Measurements from ENCODE around the gene SPATA20.

Gene SPATA20

GRCh38 chr17:50514388-50514787, 32.6 kb upstream of the SPATA20 start:
- TF ChIP-seq CTCF (IDR thresholded peaks at IDR 0.05): no peak
- TF ChIP-seq ZFX (IDR thresholded peaks at IDR 0.05; ENCODE audit: borderline replicate concordance): no peak
- no peak overlapping the region for H3K27ac ChIP-seq

GRCh38 chr17:50514936-50515702, 31.9 kb upstream of the SPATA20 start:
- TF ChIP-seq CTCF (IDR thresholded peaks at IDR 0.05) (no peak), ZFX (IDR thresholded peaks at IDR 0.05; ENCODE audit: borderline replicate concordance) (no peak)
- H3K27ac ChIP-seq: no peak overlapping the region

GRCh38 chr17:50517011-50517410, 30.0 kb upstream of the SPATA20 start:
- TF ChIP-seq CTCF (IDR thresholded peaks at IDR 0.05) (no peak), ZFX (IDR thresholded peaks at IDR 0.05; ENCODE audit: borderline replicate concordance) (no peak)

GRCh38 chr17:50517504-50518383, 29.2 kb upstream of the SPATA20 start:
- no peak overlapping the region for H3K27ac ChIP-seq
- TF ChIP-seq ZFX (IDR thresholded peaks at IDR 0.05; ENCODE audit: borderline replicate concordance): no peak
- no peak for TF ChIP-seq CTCF (IDR thresholded peaks at IDR 0.05)

More at GRCh38 chr17:50517011-50517410, 30.0 kb upstream of the SPATA20 start:
- H3K27ac ChIP-seq: no peak overlapping the region

GRCh38 chr17:50518384-50519023, 28.5 kb upstream of the SPATA20 start:
- no peak overlapping the region for H3K27ac ChIP-seq
- no peak for TF ChIP-seq ZFX (IDR thresholded peaks at IDR 0.05; ENCODE audit: borderline replicate concordance)
- TF ChIP-seq CTCF (IDR thresholded peaks at IDR 0.05): no peak

GRCh38 chr17:50519141-50519834, 27.7 kb upstream of the SPATA20 start:
- TF ChIP-seq CTCF (IDR thresholded peaks at IDR 0.05): no peak
- no peak for TF ChIP-seq ZFX (IDR thresholded peaks at IDR 0.05; ENCODE audit: borderline replicate concordance)
- no peak overlapping the region for H3K27ac ChIP-seq
